ENCODE results near the gene GBA3.

DNA sequence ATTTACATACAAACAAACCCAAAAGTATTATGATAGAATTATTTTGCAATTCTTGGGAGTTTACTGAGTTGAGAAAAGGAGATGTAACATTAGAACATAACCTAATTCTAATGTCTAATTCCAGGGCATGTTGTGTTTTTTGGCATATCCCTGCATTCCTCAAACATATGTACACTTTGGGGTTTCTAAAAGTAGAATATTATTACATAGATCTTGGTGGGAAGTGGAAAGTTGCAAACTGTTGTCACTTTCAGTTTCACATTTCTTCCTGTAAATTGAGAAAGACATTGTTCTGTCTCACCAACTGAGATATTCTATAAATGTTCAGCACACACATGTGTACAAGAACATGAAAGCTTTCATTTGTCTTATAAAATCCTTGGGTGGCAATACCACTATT, 24.4 kb upstream of the GBA3 start:
- no peak for TF ChIP-seq EZH2phosphoT487 (IDR thresholded peaks at IDR 0.05; ENCODE audit: insufficient read depth, low read depth)
- no peak for TF ChIP-seq EZH2 (IDR thresholded peaks at IDR 0.05; ENCODE audit: insufficient read depth, poor library complexity, severe bottlenecking)

All from GM23248 (cell line).